KG1 (cell line): ENCODE data around the gene L3MBTL2.
"Not testable (repeated sequence)": the region's sequence is repeated elsewhere in the genome, so short reads cannot be mapped to it uniquely, and the experiment has no call there.

ENCODE experiments used
- DNase-seq: peaks from one replicate; lab custom pipeline; 2025; lab: John Stamatoyannopoulos, UW

Gene L3MBTL2

GRCh38 chr22:41241133-41241676 is 36.1 kb downstream of the L3MBTL2 start:
- DNase-seq = no peak

- DNase-seq = no peak
Observed at GRCh38 chr22:41242396-41243117, 37.4 kb downstream of the L3MBTL2 start.

- no peak for DNase-seq
Observed at GRCh38 chr22:41243361-41243760, 38.2 kb downstream of the L3MBTL2 start.

- DNase-seq = no peak
Observed at GRCh38 chr22:41245917-41246499, 40.9 kb downstream of the L3MBTL2 start.

- no peak for DNase-seq
Observed at GRCh38 chr22:41247703-41248102, 42.6 kb downstream of the L3MBTL2 start.

GRCh38 chr22:41248314-41248713 is 43.2 kb downstream of the L3MBTL2 start:
- no peak for DNase-seq

GRCh38 chr22:41248758-41249157 is 43.6 kb downstream of the L3MBTL2 start:
- no peak for DNase-seq

GRCh38 chr22:41249442-41249841 is 44.3 kb downstream of the L3MBTL2 start:
- DNase-seq = no peak

GRCh38 chr22:41250127-41250526 is 45.0 kb downstream of the L3MBTL2 start:
- DNase-seq = no peak

- DNase-seq = no peak
Observed at GRCh38 chr22:41252365-41252764, 47.3 kb downstream of the L3MBTL2 start.

GRCh38 chr22:41254230-41254629 is 49.1 kb downstream of the L3MBTL2 start:
- DNase-seq = no peak

GRCh38 chr22:41256254-41257253 is 51.4 kb downstream of the L3MBTL2 start:
- no peak for DNase-seq

- no peak for DNase-seq
Observed at GRCh38 chr22:41257696-41258095, 52.6 kb downstream of the L3MBTL2 start.

GRCh38 chr22:41259756-41260155 is 54.6 kb downstream of the L3MBTL2 start:
- DNase-seq = not testable (repeated sequence)

- DNase-seq = no peak
Observed at GRCh38 chr22:41260871-41261270, 55.8 kb downstream of the L3MBTL2 start.

- no peak for DNase-seq
Observed at GRCh38 chr22:41261541-41262249, 56.6 kb downstream of the L3MBTL2 start.

GRCh38 chr22:41262250-41262765 is 57.2 kb downstream of the L3MBTL2 start:
- DNase-seq = no peak

- no peak for DNase-seq
Observed at GRCh38 chr22:41263704-41264103, 58.6 kb downstream of the L3MBTL2 start.

GRCh38 chr22:41264408-41264941 is 59.4 kb downstream of the L3MBTL2 start:
- DNase-seq = no peak

- no peak for DNase-seq
Observed at GRCh38 chr22:41267958-41268357, 62.8 kb downstream of the L3MBTL2 start.

GRCh38 chr22:41271787-41272186 is 66.7 kb downstream of the L3MBTL2 start:
- DNase-seq = no peak
